ENCODE results near the gene RPS6KB2.

GRCh38 chr11:67405688-67406339 is 22.5 kb upstream of the RPS6KB2 start:
- TF ChIP-seq EP300 (IDR thresholded peaks at IDR 0.05; ENCODE audit: low read depth) = no peak
- TF ChIP-seq CTCF (IDR thresholded peaks at IDR 0.05) = no peak
